Heart left ventricle (tissue), 16 donors: ENCODE measurements around the gene ZGLP1. TPM values are rescaled to one million over a fixed set of nuclear protein-coding genes. Genes with fewer than 3 reads are reported as not detected.
A peak's percentile ranks its signal among the peaks of the same experiment; 100 is the strongest.

Experiments
- ATAC-seq, 4 donors: fragments of 200-7000 bp; cut with Tn5 transposase; one replicate each; pipeline ENCODE4 v1.9.1; 2020 to 2022; ENCODE audit warnings: moderate library complexity in 4 of 4, mild to moderate bottlenecking in 3 of 4, moderate number of reproducible peaks in 1 of 4
- DNase-seq, 5 donors: peaks; one replicate each; pipeline ENCODE4 v3.0.0-alpha.2; 2020
- H3K27ac ChIP-seq, 12 donors: fragments of 200-600 bp; sonication (generic) in 4 of 12; one replicate each; pipeline versions ENCODE4 v1.5.0 to v1.8.0; 2016 to 2022; ENCODE audit warnings: mild to moderate bottlenecking in 2 of 12
- H3K27me3 ChIP-seq, 9 donors: fragments of 200-600 bp; sonication (generic) in 2 of 9; one replicate each; pipeline versions ENCODE4 v1.5.1 to v1.8.0; 2016 to 2022; ENCODE audit warnings: mild to moderate bottlenecking in 3 of 9
- H3K36me3 ChIP-seq, 9 donors: fragments of 200-600 bp; sonication (generic) in 2 of 9; one replicate each; pipeline versions ENCODE4 v1.5.0 to v1.8.0; 2018 to 2022; ENCODE audit warnings: mild to moderate bottlenecking in 2 of 9
- H3K4me1 ChIP-seq, 12 donors: fragments of 200-600 bp; sonication (generic) in 4 of 12; one replicate each; pipeline versions ENCODE4 v1.5.0 to v1.8.0; 2016 to 2022; ENCODE audit warnings: mild to moderate bottlenecking in 3 of 12
- H3K4me3 ChIP-seq, 12 donors: fragments of 200-600 bp; sonication (generic) in 4 of 12; one replicate each; pipeline versions ENCODE4 v1.5.0 to v1.8.0; 2017 to 2022; ENCODE audit warnings: mild to moderate bottlenecking in 9 of 12, moderate library complexity in 4 of 12
- H3K9me3 ChIP-seq, 12 donors: fragments of 200-600 bp; sonication (generic) in 4 of 12; one replicate each; pipeline versions ENCODE4 v1.5.0 to v1.8.0; 2016 to 2022; ENCODE audit warnings: mild to moderate bottlenecking in 1 of 12
- POLR2A ChIP-seq, 2 donors: fragments of 450-650 bp; IDR thresholded peaks; one replicate each; pipeline ENCODE4 v1.6.1; 2017; ENCODE audit warnings: antibody characterized with exemption in 2 of 2, mild to moderate bottlenecking in 2 of 2, moderate library complexity in 2 of 2
- WGBS, 4 donors: extraction: QIAGEN DNeasy Blood & Tissue Kit in 2 of 4; methylation state at CpG; one replicate each; pipeline versions ENCODE4 v1.1.5 to v1.1.7; 2013 to 2018; 5-methylcytosine and 5-hydroxymethylcytosine counted together
- intact Hi-C, 10 donors: fragments of 100-400 bp; cut with DNase I; formaldehyde crosslinking; loops; one replicate each; pipeline versions ENCODE4 v1.11.1 to v1.14.2; 2022
- polyA plus RNA-seq, 2 donors: library from polyadenylated mRNA; stranded (reverse); fragments of 200-250 nt; gene quantifications; one replicate each; pipeline ENCODE4 v1.2.3, GENCODE V29; 2013
- total RNA-seq, 9 donors: library from RNA; depleted of rRNA in 2 of 9; stranded (reverse); fragments of >200 nt in 2 of 9; fragmentation: NEBNext Ultra II Directional in 3 of 9; extraction: Animal tissue kit (Norgen Biotek cat#: 25700) in 3 of 9; gene quantifications; one replicate each; pipeline versions ENCODE4 v1.1.0 to v1.2.4, GENCODE V29; 2016 to 2023
- TF ChIP-seq, protein P1 (sequence below), 12 donors: fragments of 200-600 bp; sonication (generic) in 4 of 12; IDR thresholded peaks; one replicate each; pipeline versions ENCODE4 v1.5.0 to v1.8.0; 2018 to 2022; ENCODE audit warnings: antibody characterized with exemption in 12 of 12, mild to moderate bottlenecking in 5 of 12
- donor health status: ischemic (EF 13 %, LVEDD 7.1; RV severe dilation, severe dysfunction).
- donor health status: healthy with polysubstance abuse.
- donor health status: DM: no; HTN: yes; CAD: no.
- donor health status: DM: no; HTN: no; CAD: no.
- donor health status: ischemic (EF 25% LVEDD 6.9; RV normal size, moderate dysfunction).
- donor health status: ischemic (EF 25% LVEDD 5.7; RV mildly dilated, moderate dysfunction).
- donor health status: healthy.
- donor health status: DM: yes; HTN: yes; CAD: no.
- donor health status: ischemic (EF 35%, LVEDD 5.7; RV mildly dilated, moderate dysfunction).
- donor health status: nonischemic (EF 11% LVEDD 7.7; RV severe dilation, severe dysfunction).
- donor health status: DM: yes; HTN: yes; CAD: no.
- donor health status: PGD.
- donor health status: ischemic (EF 29% LVEDD 5.4; RV normal size, mild dysfunction).
- donor health status: nonischemic (EF 23%, LVEDD 6.1; RV moderate dilation, normal function).

Gene ZGLP1
- total and polyA plus RNA-seq, 11 donors: 0.16 to 2.2 (median 1.1) TPM

- Histone ChIP-seq H3K4me3 (peak within 1 kb of the TSS; percentile 3 to 60 (median 43)), H3K4me1 (peaks cover 5 to 94% (median 61%) of the 10 kb centered on the region in 12 donors), H3K27me3 (peaks cover 34 to 83% (median 72%) of the 10 kb centered on the region in 9 donors), H3K9me3 (no peaks in the 10 kb centered on the region), H3K27ac (no peak within 1 kb of the TSS), H3K36me3 (peaks cover 0 to 13% (median 10%) of the 10 kb centered on the region in 9 donors)
- 2 to 3% (median 2%) methylated on average over 10 to 45 of the region's 45 CpGs for WGBS, 4 donors
- DNase-seq (no peak), ATAC-seq (no peak)
- intact Hi-C loops: loop anchor here in 1 of 10 donors (5.0 kb wide), 1 partner anchor 42 kb away; the partner anchor contains the start of gene RAVER1
- TF ChIP-seq, protein P1, sequence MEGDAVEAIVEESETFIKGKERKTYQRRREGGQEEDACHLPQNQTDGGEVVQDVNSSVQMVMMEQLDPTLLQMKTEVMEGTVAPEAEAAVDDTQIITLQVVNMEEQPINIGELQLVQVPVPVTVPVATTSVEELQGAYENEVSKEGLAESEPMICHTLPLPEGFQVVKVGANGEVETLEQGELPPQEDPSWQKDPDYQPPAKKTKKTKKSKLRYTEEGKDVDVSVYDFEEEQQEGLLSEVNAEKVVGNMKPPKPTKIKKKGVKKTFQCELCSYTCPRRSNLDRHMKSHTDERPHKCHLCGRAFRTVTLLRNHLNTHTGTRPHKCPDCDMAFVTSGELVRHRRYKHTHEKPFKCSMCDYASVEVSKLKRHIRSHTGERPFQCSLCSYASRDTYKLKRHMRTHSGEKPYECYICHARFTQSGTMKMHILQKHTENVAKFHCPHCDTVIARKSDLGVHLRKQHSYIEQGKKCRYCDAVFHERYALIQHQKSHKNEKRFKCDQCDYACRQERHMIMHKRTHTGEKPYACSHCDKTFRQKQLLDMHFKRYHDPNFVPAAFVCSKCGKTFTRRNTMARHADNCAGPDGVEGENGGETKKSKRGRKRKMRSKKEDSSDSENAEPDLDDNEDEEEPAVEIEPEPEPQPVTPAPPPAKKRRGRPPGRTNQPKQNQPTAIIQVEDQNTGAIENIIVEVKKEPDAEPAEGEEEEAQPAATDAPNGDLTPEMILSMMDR (IDR thresholded peaks at IDR 0.05): no peak
Measured at GRCh38 chr19:10289836-10290356, 19.7 kb downstream of the ZGLP1 start, which contains the start of gene ICAM5. Gene ICAM5, plus strand, starts transcription at chr19:10289952. Its CDS starts 92 bp downstream, at chr19:10290044.

GRCh38 chr19:10289167-10289835 lies 20.3 kb downstream of the ZGLP1 start:
- no peaks in the 10 kb centered on the region for H3K9me3 ChIP-seq
- H3K4me3 ChIP-seq: peak overlapping the region in 10 of 12 donors; percentile 20 to 60 (median 35)
- peaks cover 0 to 19% (median 16%) of the 10 kb centered on the region in 9 donors for H3K36me3 ChIP-seq
- ATAC-seq (no peak), DNase-seq (peak in 2 of 5 donors; percentile 11 to 60)
- H3K4me1 ChIP-seq: peaks cover 5 to 93% (median 61%) of the 10 kb centered on the region in 12 donors
- no peak for TF ChIP-seq POLR2A (IDR thresholded peaks at IDR 0.05)
- TF ChIP-seq, protein P1 (IDR thresholded peaks at IDR 0.05): no peak
- 1 to 2% (median 1%) methylated on average over 37 to 50 of the region's 50 CpGs for WGBS, 4 donors
- peaks cover 30 to 77% (median 66%) of the 10 kb centered on the region in 9 donors for H3K27me3 ChIP-seq
- intact Hi-C loops: loop anchor here in 1 of 10 donors (5.0 kb wide), 1 partner anchor 43 kb away; the partner anchor contains the start of gene RAVER1
- no peak overlapping the region for H3K27ac ChIP-seq

- TF ChIP-seq, protein P1 (IDR thresholded peaks at IDR 0.05): no peak
- no peak for TF ChIP-seq POLR2A (IDR thresholded peaks at IDR 0.05)
- no peaks in the 10 kb centered on the region for H3K9me3 ChIP-seq
- H3K4me1 ChIP-seq: peaks cover 5 to 92% (median 61%) of the 10 kb centered on the region in 12 donors
- H3K27ac ChIP-seq: no peak overlapping the region
- H3K27me3 ChIP-seq: peaks cover 24 to 71% (median 60%) of the 10 kb centered on the region in 9 donors
- peaks cover 0 to 25% (median 21%) of the 10 kb centered on the region in 9 donors for H3K36me3 ChIP-seq
- H3K4me3 ChIP-seq: peak overlapping the region in 8 of 12 donors; percentile 21 to 60 (median 35)
- DNase-seq: no peak
- intact Hi-C loops: loop anchor here in 1 of 10 donors (5.0 kb wide), 1 partner anchor 44 kb away; the partner anchor contains the start of gene RAVER1
- 8 to 13% (median 11%) methylated on average over 18 to 23 of the region's 23 CpGs for WGBS, 4 donors
- no peak for ATAC-seq
Measured at GRCh38 chr19:10288662-10289166, 20.9 kb downstream of the ZGLP1 start.
